ENCODE results near the gene KRTAP10-12.

Gene KRTAP10-12

DNA sequence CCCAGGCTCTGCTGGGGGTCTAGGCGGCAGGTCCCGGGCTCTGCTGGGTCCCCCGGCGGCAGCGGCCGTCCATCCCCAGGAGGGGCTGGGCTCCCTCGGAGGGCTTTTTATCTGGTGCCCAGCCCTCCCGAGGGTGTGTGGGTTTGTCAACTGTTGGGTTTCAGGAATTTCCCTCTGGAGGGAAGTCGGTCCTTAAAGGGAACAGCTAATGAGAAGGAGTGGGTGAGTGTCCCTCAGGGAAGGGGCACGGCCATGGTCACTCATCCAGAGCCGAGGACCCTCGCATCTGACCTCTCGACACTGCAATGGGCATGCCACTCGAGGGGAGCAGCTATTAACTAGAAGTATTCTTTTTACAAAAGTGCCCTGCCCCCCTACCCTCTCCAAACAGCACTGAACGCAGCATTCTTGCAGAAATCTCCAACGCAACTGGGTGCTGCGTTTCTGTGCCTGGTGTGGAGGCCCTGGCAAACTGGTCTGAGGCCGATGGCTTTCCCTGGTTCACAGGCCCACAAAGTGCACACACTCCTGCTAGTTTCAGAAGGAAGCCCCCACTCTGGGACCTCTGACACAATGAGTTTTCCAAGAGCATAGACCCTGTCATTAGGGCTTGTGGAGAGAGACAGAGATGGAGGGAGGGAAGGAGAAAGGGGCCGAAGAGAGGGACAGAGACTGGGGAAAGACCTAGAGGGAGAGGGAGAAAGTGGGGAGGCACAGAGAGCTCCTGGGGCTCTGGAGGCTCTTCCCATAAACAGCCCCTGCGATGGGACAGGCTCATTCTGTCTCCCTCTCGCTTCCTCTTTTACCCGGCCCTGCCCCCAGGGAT, 15.4 kb downstream of the KRTAP10-12 start:
- DNase-seq, result no peak

DNA sequence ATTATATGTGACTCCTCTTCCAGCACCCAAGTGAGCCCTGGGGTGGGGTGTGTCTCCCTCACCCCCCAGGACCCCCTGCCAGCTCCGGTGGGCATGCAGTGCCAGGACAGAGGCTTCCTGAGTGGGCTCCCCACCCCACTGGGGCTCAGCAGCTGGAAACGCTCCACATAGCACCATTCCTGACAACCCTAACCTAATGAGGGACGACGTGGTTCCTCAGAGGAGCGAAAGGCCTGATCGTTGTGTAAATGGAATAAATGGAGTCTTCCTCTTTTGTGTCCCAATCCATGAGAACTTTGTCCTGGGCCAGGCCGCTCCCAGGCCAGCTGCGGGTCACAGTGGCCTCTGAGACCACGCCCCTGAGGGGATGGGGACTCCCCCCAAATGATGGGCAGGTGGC, 16.2 kb downstream of the KRTAP10-12 start:
- DNase-seq, result no peak

DNA sequence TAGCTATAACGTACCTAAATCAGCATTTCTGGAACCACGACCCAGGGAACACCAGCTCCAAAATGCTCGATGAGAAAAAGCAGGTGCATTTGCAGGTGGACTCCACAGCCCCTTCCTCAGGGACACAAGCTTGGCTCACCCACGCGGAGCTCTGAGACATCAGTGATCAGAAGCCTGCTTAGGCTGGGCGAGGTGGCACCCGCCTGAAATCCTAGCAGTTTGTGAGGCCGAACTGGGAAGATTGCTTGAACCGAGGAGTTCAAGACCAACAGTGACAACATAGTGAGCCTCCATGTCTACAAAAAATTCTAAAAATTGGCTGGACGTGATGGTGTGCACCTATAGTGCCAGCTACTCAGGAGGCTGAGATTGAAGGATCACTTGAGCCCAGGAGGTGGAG, 16.9 kb downstream of the KRTAP10-12 start:
- DNase-seq, result no peak

DNA sequence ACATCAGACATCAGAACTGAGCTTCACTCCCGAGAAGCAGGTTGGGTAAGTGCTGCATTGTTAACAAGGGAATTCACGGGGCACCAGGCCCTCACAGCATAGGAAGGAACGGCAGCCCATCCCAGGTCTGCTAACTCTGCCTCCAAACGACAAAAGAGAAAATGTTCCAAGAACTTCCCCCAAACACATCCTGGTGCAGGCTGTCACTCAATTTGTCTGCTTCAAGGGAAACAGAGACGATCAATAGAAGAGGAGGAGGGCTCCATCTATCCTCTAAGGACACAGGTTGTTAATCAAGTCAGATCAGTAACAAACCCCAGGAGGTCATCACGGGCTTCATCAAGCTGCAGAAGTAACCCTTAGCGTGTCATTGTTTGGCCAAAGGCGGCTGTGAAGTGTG, 17.9 kb downstream of the KRTAP10-12 start:
- no peak for DNase-seq

DNA sequence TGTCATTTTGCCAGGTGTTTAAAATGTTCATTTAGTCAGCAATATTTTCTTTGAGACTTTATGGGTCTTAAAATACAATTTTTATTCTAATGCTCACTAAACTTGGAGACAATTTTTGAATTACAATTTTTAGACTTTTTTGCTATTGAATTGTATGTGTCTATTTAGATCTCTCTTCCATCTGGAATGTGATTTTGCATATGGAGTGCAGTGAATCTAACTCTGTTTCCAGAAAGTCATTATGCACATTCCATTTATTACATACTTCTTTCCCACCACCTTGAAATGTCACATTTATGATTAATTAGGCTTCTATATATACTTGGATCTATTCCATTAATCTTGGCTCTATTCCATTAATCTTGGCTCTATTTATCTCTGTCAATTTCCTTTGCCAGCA, 20.0 kb downstream of the KRTAP10-12 start:
- no peak for DNase-seq

DNA sequence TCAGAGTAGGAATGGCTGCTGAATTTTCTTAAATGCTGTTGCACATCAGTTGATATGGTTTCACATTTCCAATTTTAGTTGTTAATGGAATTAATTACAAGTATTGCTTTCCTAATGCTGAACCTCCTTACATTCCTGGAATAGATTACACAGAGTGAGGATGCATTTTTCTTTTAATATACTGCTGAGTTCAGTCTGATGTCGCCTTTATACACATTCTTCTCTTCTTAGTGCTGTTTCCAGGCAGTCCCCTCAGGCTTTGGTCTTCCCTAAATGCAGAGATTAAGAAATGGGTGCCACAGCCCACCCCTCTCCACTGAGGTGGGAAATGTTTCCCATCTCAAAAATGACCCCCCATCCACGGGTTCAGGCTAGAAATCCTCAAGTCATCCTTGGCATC, 21.1 kb downstream of the KRTAP10-12 start:
- DNase-seq, result no peak

DNA sequence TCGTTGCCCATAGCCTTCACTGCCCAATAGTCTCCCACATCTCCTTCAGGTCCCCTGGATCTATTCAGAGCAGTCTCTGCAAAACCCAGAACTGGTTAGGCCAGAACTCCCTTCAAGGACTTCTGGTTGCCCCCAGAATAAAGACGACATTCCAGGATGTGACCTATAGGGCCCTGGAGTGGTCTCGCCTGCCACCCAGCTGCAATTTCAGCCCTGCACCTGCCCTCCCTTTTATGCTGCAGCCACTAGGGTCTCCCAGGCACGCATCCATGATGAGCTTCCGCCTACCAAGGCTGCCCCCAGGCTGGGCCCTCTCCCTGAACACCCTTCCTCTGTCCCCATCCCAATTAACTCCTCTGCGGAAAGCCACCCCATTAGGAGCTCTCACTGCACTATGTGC, 21.6 kb downstream of the KRTAP10-12 start:
- DNase-seq, result no peak

DNA sequence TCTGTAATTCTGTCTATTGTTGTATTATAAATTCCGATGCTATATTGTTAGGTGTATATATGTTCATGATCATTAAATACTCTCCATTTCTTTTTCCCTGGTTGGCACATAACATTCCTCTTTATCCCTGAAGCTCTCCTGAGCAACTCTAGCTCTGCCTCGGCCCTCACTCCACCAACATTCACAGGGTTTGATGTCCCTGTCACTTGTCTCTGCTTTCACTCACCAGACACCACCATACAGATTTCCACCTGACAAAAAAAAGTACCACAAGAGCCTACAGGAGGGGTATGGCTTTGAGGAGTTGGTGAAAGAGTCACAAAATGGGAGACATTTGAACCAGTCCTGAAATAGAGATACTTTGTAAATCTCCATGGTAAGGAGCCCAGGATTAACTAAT, 23.2 kb downstream of the KRTAP10-12 start:
- no peak for DNase-seq

DNA sequence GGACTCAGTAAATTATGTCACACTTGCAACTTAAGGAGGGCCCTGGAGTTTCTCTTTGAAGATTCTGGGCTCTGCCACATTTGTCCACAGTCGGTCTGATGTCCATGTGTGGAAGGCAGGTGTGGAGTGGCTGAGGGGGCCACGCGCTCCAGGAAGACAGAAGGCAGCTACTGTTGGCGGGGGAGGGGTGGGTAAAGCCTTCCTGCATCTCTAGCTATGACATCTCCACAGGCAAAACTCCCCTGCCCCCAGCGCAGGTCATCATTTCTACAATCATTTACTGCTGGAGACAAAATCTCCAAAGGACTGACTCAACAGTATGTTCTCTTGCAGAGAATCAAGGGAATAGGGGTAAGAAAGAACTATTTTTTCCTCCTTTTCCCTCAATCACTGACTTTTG, 25.8 kb downstream of the KRTAP10-12 start:
- no peak for DNase-seq

DNA sequence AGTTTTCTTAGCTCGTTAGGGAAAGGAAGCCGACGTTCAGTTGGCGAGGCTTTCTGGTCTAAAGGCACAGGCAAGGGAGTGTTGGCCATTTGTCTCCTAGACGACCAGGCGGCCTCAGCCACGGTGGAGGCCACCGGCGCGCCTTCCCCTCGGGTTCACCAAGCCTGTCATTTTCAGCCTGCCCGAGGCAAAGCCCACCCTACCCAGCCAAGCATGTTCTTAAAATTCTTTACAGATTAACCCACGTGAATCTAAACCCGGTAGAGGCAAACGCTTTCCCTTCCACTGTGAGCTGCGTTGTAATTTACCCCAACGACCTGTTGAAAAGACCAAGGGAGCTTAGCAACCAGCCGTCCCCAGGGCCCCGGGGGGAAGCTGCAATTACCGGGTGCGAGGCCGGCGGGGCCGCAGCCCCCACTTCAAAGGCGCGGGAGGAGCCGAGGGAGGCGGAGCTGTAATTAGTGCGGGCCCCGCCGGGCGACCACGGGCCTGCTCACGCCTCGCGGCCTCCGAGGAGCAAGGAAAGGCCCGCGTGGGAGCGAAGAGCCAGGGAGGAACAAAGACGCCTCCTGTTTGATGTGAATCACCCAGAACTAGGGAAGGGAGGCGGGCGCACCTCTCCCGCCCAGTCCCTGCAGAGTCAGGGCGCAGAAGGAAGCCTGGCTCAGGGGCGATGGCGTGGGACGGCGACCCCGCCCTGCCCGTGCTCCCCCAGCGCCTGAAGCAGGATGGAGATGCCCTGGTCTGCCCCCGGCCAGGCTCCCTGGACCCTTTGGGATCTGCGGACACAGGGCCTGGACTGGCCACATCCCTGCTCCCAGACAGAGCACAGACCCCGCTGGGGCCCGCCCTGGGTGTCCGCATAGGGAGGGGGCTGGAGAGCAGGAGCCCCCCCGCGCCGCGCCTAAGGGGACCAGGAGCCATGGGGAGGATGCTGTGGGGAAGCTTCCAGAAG, 26.5 kb downstream of the KRTAP10-12 start:
- peak; percentile 37 for DNase-seq

DNA sequence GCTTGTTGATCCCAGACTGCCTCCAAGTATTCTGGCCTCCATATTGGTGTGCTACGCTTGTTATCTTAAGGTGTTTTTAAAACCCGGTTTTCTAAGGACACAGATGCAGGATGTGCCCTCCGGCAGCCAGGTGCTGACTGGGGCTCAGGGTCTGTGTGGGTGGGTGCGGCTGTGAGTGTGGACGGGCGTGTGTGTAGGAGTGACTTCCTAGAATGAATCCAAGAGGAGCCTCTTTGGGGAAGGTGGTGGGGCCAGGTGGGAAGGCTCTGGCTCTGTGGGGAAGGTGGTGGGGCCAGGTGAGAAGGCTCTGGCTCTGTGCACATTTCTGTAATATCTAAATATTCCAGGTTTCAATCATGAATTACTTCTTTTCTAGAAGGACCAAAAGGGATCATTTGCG, 27.2 kb downstream of the KRTAP10-12 start:
- no peak for DNase-seq

DNA sequence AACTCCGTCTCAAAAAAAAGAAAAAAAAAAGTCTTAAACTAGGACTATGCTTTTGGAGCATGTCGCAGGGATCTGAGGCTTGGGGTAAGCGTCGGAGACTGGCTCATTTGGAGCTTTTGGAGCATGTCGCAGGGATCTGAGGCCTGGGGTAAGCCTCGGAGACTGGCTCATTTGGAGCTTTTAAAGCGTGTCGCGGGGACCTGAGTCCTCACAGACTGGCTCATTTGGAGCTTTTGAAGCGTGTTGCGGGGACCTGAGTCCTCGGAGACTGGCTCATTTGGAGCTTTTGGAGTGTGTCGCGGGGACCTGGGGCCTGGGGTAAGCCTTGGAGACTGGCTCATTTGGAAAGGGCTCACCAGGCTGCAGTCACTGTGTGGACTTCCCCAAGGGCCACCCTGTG, 28.0 kb downstream of the KRTAP10-12 start:
- no peak for DNase-seq

DNA sequence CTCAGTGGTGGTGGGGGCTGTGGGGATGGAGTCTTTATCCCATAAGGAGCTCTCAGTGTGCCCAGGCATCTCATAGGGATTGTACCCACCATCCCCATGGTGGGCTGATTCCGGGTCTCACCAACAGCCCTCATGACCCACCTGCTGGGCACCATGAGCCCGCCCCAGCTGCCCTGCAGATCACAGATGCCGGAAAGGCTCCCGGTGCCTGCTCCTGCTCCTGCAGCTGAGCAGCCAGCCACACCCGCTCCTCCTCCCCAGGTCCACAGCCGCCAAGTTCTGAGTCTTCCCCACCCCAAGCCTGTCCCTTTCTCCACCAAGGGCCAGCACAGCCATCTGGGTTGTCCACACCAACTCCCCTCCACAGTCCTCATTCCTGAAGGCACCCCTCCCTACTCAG, 29.9 kb downstream of the KRTAP10-12 start:
- no peak for DNase-seq

DNA sequence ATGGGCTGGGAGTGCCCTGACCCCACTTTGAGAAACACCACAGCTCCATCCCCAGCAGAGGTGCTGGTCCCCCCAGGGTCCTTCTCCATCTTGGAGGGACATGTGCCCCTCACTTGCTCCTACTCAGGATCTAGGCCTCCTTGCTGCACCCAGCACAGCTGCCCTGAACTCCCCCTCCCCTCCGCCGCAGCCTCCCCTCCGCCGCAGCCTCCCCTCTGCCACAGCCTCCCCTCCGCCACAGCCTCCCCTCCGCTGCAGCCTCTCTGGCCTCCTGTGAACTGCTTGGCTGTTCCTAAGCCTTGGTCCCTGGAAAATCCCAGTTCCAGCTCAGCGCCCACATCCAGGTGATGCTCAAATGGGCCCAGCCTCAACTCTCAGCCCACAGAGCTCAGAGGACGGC, 30.3 kb downstream of the KRTAP10-12 start:
- no peak for DNase-seq

DNA sequence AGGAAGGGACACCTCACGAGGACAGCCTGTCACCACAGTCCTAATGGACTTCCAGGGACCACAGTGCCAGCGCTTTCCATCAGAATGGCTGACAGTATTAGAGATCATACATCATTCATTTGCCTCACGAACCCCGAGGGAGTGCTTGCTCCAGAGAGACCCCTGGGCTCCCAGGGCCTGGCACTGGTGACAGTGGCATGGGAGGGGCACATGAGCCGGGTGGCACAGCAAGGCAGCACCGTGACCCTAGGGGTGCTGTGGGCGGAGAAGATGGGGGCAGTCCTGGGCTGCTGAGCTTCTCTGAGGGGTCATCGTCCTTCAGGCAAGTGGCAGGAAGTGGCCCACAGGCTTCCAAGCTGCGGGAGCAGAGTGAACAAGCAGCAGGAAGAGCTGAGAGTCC, 30.8 kb downstream of the KRTAP10-12 start:
- no peak for DNase-seq

DNA sequence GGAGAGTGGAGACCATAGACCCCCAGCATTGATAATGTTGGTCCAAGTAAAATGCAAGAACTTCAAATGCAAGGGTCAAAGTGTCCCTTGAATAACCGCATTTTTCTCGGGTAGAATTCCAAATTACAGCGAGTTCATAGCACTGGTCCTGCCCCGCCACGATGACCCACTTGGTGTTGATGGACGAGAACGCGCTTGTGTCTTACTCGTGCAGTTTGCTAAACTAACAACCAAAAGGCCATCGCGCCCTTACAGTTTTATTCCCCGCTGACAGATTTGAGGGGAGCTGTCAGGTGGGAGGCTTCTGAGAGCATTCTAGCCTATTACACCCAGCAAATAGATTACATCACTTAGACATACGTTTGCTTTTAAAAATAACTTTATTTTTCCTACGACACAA, 31.7 kb downstream of the KRTAP10-12 start:
- DNase-seq, result no peak

DNA sequence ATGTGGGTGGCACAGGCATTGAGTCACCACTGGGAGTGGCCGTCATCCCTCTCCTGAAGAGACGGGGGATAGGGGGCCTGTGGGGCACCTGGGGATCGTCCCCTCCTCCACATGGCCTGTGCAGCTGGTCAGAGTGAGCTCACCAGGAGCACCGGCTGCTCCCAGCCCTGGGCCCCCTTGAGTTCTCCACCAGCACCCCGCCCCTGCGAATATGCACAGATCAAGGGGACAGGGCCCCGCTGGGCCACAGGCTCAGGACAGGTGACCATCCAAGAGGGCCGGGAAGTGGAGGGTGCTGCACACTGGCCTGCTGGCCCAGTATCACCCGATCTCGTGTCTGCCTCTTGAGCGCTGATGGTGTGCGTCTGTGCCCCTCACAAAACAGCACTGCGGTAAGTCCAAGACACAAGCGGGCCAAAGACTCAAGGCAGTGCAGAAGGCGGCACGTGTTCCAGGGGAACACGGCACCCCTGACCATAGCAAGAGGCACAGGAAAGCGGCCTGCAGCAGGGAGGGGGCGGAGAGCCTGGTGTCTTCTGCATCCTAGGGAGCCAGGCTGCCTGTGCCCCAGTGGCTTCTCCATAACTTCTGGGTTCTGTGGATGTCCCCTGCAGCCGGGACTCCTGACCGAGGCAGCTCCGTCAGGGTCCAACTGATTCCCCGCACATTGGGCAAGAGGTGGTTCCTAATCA, 32.5 kb downstream of the KRTAP10-12 start:
- DNase-seq, result no peak

DNA sequence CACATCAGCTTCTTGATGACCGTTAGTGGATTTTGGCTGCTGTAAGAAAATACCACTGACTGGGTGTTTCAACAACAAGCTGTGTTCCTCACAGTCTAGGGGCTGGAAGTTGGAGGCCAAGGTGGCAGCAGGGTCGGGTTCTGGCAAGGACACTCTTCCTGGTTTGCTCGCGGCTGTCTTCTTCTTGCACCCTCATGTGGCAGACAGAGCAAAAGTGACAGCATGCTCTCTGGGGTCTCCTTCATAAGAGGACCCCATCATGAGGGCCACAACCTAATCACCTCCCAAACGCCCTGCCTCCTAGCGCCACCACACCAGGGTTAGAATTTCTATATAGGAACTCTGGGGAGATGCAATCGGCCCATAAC, 33.0 kb downstream of the KRTAP10-12 start:
- DNase-seq, result no peak

DNA sequence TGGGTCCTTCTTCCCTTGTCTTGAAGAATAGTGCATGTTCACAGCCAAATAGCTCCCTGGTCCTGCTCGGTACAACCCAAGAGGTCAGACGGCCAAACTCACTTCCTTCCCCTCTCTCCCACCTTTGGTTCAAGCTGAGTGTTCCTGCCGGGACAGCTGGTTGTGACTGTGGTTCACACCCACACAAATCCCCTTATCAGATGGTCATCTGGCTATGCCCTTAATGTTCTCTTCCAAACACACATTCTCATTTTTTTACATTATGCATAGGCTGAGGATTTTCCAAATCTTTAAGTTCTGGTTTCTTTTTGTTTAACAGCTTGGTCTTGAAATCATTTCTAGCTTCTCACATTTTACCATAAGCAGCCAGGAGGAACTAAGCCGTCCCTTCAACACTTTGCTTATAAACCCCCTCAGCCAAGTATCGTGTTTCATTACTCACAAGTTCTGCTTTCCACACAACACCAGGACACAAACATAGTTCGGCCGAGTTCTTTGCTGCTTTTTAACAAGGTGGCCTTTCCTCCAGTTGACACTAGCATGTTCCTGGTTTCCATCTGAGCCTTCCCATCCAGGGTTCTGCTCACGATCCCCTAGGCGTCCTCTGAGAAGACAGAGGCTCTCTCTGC, 34.1 kb downstream of the KRTAP10-12 start:
- no peak for DNase-seq

DNA sequence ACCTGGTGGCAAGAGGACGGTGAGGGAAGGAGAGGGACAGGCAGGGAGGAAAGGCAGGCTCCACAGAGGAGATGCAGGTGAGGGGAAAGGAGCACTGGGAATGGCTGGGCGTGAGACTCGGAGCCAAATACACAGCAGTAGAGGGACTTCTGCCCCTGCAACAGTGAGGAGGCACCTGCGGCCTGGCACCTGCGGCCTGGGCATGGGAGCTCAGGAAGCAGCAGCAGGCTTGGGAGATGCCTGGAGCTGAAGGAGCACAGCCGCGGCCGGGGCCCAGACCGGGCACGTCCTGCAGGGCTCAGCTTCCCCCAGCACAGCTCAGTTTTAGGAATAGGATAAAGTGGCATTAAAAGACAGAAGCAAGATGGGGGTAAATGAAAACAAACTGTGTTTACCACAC, 35.3 kb downstream of the KRTAP10-12 start:
- no peak for DNase-seq

DNA sequence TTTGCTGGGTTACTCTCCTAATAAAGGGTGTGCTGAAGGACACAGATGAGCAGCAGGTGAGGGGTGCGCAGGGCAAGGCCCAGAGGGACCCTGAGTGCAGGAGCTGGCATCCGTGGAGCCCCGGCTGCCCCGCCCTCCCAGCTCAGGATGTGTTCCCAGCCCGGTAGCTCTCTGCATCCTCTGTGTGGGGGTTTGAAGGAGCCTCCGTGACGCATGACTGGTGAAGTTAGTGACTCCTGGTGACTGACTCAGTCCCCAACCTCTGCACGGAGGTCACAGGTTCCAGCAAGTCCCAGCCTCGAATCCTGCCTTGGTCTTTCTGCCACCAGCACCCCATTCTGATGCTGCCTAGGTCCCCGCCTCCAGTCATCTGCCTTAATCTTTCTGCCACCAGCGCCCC, 36.0 kb downstream of the KRTAP10-12 start:
- no peak for DNase-seq

DNA sequence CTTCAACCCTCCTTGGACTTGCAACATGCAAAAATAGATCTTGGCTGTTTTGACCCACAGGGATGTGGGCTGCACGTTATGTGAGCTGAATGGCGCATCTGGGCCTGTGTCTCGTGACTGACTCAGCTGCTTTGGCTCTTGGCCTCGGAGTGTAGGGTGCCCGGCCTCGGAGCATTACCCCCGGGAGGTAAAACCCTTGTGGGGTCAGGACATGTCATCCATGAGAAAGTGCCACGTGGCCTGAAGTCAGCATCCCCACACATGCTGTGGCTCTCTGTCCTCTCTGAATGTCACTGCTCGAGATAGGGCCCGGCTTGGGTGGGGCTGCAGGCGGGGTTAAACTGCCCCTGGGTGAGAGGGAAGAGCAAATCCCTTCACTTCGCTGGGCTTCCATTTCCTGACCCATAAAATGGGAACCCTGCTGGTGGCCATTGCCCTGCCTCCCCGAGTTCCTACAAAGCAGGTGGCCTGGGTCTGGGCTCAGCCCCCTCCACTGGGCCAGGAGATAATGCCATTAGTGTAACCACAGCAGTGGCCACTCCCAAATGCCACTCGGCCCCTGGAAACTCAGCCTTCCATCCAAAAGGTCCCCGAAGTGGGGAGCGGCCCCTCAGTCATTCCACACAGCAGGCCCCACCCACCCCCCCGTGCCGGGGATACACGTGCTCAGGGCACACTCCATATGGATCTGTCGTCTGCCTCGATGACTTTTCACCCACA, 37.2 kb downstream of the KRTAP10-12 start:
- no peak for DNase-seq

Data from CD4-positive, alpha-beta T cell treated with Interleukin-12 subunit alpha and Interleukin-12 subunit beta, for 1 hour (primary cell).